ENCODE measurements around the gene PAPPA2.

The PAPPA2 gene

GRCh38 chr1:176499671-176500070, 36.7 kb downstream of the PAPPA2 start:
- in situ Hi-C loops (cut with HindIII; ENCODE audit: low sequenced_read_pairs): no loop called here

DNA sequence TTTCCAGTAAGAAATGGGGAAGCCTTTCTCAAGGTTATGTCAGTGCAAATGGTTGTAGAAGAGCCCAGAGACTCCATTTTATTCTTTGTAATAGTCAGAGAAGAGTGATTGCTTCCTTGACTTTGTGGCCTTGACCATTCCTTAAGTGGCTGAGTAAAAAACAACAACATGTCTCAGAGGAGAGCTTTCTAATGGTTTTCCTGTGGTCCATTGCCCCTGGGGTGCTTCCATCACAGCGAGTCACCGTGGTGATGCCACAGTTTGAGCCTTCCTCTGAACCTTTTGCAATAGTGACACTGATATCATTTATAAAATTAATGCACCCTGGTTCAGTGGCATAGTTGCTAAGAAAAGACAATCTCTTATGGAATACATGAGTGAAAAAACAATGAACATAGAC, 38.6 kb downstream of the PAPPA2 start:
- in situ Hi-C loops (cut with HindIII; ENCODE audit: low sequenced_read_pairs): no loop called here

DNA sequence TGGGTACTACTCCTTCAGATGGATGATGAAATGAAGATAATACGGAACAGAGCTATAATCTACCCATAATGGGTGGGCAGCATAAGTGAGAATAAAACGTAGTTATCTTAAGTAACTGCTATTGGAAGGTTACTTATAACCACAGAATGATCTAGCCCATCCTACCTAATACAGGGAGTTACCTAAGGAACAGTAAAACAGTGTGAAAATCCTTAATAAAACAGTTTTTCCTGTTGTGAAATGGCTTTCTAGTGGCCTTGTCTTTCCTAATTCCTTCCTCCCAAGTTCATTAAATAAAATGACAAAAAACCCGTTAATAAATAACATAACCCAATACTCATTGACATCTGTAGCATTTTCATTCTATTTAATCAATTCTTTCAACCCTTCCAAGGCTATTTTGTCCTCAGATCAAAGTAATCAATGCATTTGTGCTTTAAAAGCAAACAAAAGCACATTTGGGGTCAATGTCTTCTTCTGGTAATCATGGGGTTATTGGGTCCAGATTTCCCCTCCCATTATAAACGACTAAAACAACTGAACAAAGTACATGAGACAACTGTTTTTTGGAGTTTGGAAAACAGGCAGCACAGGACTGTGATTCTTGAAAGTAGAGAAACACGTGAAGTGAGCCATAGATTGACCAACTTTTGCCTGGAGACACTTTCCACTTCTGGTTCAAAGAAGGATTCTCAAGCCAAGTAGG, 42.0 kb downstream of the PAPPA2 start:
- in situ Hi-C loops (cut with HindIII; ENCODE audit: low sequenced_read_pairs): no loop called here

GRCh38 chr1:176512966-176513365, 50.0 kb downstream of the PAPPA2 start:
- in situ Hi-C loops (cut with HindIII; ENCODE audit: low sequenced_read_pairs): no loop called here

- in situ Hi-C loops (cut with HindIII; ENCODE audit: low sequenced_read_pairs): no loop called here
Observed at GRCh38 chr1:176515310-176515709, 52.3 kb downstream of the PAPPA2 start.

DNA sequence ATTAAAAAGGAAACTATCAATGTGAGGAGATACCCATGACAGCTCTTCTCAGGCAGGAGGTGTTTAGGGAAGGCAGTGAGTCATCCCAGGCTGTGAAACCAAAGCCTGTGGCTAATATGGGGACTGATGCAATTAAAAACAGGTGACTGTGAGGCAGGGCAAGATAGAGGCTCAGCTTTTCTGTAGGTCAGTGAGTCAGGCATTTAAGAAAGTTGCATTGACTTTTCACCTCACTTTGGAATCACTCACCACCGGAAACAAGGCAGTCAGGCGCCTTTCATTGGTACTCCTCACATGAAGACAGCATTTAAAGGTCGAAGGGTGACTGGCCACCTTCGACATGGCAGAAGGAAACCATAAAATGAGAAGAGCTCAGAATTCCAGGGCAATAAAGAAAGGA, 54.5 kb downstream of the PAPPA2 start:
- in situ Hi-C loops (cut with HindIII; ENCODE audit: low sequenced_read_pairs): no loop called here

DNA sequence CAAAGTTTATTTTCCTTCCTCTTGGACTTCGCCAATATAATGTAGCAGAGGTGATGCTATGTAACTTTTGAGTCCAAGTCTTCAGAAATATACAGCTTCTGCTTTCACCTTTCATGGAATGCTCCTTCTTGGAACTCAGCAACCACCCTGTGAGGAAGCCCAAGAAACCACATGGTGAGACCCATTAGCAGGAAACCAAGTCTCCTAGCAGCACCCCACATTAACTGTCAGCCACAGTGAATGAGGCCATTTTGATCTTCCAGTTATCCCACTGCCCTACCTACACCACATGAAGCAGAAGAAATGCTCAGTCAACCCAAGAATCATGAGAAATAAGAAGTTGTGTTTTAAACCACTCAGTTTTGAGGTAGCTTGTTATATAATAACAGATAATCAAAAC, 58.2 kb downstream of the PAPPA2 start:
- in situ Hi-C loops (cut with HindIII; ENCODE audit: low sequenced_read_pairs): no loop called here

GRCh38 chr1:176522310-176522845, 59.4 kb downstream of the PAPPA2 start:
- in situ Hi-C loops (cut with HindIII; ENCODE audit: low sequenced_read_pairs): no loop called here

DNA sequence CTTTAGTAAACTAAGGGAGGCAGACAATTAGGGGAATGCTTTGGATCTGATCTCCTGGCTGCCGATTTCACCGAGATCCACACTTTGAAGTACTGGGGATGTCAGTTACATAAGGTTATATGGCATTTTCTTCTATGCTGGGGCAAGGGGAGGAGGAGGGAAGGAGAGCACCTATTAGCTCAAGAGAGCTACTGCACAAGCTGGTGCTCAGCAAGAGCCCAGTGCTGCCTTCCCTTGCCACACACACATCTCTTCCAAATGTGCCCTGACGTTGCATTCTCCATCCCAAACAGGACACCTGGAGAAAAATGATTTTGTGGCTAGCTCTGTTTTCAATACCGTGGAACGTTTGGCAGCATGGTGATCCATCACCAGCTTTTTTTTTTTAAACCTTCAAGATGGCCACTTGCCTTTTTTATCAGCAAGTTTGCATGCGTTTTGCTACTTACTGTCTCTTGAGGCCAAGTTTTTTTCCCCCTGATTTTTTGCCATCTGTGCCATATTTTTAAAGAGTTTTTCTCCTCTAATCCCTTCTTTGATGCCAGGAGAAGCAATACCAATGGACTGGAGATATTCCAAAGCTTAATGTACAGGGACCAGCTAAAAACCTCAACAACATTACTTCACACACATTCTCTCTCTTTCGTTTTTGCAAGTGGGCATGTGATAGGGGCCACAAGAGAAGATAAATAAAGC, 66.6 kb downstream of the PAPPA2 start:
- in situ Hi-C loops (cut with HindIII; ENCODE audit: low sequenced_read_pairs): no loop called here

DNA sequence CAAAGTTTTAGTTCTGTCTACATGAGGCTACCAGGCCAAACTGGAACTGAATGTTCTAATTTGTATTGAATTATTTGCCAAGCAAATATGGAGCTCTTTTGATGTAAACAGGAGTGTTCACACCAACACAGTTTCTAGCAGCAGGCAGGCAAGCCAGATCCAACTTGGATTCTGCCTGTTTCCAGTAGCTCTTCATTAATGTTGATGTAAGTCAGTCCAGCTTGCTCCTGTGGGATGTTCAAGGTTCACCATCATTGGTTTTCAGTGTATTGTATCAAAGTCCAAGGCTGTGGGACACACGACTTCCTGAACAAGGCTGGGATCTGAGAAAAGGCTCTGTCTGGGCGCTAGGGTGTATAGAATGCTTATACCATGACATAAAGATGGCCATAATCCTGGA, 68.1 kb downstream of the PAPPA2 start:
- in situ Hi-C loops (cut with HindIII; ENCODE audit: low sequenced_read_pairs): no loop called here

DNA sequence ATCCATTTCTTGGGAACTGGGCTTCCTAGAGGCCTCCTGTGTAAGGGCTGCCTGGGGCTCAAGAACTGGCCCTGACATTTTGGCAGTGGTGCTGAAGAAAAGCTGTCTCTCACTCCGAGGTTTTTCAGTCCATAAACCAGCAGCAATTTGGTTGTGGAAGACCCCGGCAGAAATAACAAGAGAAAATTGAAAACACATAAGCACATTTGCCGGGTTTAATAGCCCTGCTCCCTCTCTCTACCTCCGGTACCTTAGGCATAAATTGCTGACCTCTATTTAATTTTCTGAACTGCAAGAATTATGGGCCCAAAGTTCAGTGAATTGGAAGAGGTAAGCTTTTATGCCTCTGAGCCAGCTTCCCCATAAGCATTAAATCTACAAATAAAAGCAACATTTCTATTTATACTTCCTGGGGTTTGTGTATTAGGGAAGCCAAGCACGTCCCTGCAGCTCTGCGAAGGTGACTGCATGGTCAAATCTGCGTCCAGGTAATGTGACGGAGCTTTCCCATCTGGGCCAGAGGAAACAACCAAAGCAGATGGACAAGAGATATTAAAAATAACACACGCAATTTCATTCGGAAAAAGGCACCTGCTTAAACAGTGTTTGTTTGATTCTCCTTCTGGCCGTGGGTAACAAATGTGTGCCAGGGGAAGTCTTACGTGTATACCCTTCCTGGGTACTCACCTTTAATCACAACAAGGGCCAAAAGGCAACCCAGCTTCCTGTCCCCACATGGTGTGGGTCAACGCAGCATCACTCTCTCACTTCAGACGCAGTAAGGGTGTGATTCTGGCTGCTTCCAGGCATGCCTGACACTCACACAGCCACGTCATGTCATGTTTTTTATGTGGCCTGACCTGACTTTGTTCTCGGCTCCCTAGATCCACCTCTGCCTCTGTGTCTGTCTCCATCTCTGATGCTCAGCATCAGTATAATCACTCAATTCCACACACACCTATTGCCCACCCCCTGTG, 69.2 kb downstream of the PAPPA2 start:
- in situ Hi-C loops (cut with HindIII; ENCODE audit: low sequenced_read_pairs): no loop called here

DNA sequence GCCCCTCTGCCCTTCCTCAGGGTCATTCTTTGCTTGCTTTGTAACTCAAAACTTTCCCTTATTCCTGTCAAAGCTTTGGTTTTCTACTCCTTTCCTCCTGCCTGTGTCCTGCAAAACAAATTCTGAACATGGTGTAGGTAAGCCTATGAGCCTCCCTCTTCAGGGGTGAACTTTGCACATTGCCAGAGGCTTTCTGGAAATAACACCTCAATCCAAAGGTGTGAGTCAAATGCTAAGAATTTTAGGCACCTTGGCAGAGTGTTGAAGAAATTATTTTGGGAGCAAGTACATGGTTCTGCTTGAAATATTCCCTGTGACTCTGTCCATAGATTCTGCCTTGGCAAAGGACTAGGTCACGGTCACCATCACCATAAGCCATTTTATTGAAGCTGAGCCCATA, 70.0 kb downstream of the PAPPA2 start:
- in situ Hi-C loops (cut with HindIII; ENCODE audit: low sequenced_read_pairs): no loop called here

- in situ Hi-C loops (cut with HindIII; ENCODE audit: low sequenced_read_pairs): no loop called here
Observed at GRCh38 chr1:176536588-176536987, 73.6 kb downstream of the PAPPA2 start.

GRCh38 chr1:176539018-176539417, 76.0 kb downstream of the PAPPA2 start:
- in situ Hi-C loops (cut with HindIII; ENCODE audit: low sequenced_read_pairs): no loop called here

GRCh38 chr1:176540428-176540827, 77.5 kb downstream of the PAPPA2 start:
- in situ Hi-C loops (cut with HindIII; ENCODE audit: low sequenced_read_pairs): no loop called here

GRCh38 chr1:176541663-176542062, 78.7 kb downstream of the PAPPA2 start:
- in situ Hi-C loops (cut with HindIII; ENCODE audit: low sequenced_read_pairs): no loop called here

- in situ Hi-C loops (cut with HindIII; ENCODE audit: low sequenced_read_pairs): no loop called here
Observed at GRCh38 chr1:176542352-176542751, 79.4 kb downstream of the PAPPA2 start.

- in situ Hi-C loops (cut with HindIII; ENCODE audit: low sequenced_read_pairs): no loop called here
Observed at GRCh38 chr1:176543360-176544129, 80.6 kb downstream of the PAPPA2 start.

DNA sequence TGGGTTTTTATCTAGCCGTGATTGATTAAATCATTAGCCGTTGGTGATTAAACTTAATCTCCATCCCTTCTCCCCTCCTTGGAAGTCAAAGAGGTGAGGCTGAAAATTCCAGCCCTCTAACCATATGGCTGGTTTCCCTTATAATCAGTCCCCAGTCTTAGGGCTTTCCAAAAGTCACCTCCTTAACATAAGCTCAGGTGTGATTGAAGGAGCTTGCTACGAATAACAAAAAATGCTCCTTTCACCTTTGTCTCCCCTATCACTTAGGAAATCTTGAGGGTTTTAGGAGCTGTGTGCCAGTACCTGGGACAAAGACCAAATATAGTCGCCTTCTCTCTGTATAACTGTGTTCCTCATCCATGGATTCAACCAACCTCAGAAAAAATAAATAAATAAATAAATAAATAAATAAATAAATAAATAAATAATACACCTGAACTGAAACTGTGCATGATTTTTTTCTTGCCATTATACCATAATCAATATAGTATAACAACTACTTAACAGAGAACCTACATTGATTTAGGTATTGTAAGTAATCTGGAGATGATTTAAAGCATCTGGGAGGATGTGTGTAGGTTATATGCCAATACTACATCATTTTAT, 82.2 kb downstream of the PAPPA2 start:
- in situ Hi-C loops (cut with HindIII; ENCODE audit: low sequenced_read_pairs): no loop called here

DNA sequence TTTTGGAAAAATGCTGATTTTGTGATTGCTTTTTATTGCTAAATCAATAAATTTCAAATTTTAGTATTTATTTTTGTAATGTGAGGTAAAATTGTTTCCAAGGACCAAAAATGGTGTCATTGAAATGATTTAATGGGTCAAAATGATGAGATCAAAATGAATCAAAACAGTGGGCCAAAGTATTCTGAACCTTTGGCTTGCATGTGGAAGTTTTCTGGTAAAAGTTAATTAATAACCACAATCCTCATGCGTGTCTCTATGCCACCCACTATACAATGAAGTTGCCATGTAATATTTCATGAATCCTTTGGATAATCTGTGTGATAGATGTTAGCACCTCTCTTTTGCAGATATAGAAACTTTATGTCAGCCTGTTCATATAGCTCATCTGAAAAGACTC, 83.8 kb downstream of the PAPPA2 start:
- in situ Hi-C loops (cut with HindIII; ENCODE audit: low sequenced_read_pairs): no loop called here
